Astrocyte of the spinal cord (primary cell): Measurements from ENCODE around the gene FBXW4.

Experiments
- DNase-seq: peaks from one replicate; pipeline ENCODE4 v3.0.0; 2011; ENCODE audit warnings: low read depth, low spot score
- H3K4me3 ChIP-seq: 2 replicates; pipeline ENCODE4 v1.5.1; 2011; ENCODE audit warnings: low read depth, mild to moderate bottlenecking, low read length, moderate library complexity
- CTCF ChIP-seq: IDR thresholded peaks from 2 replicates; pipeline ENCODE4 v1.5.1; 2012; ENCODE audit warnings: low read depth, mild to moderate bottlenecking, low read length, inconsistent platforms
- in situ Hi-C: cut with HindIII; loops from 2 replicates; pipeline ENCODE4 v1.10.0; 2017; ENCODE audit warnings: low sequenced_read_pairs

Gene FBXW4

GRCh38 chr10:101572126-101572525 lies 122.8 kb downstream of the FBXW4 start:
- in situ Hi-C loops: no loop called here
- DNase-seq: no peak
- no peak for TF ChIP-seq CTCF
- no peak overlapping the region for H3K4me3 ChIP-seq

GRCh38 chr10:101571271-101571925 lies 123.6 kb downstream of the FBXW4 start:
- in situ Hi-C loops: no loop called here
- H3K4me3 ChIP-seq: no peak overlapping the region
- no peak for DNase-seq
- TF ChIP-seq CTCF: no peak

GRCh38 chr10:101570428-101571270 lies 124.3 kb downstream of the FBXW4 start:
- in situ Hi-C loops: no loop called here
- no peak for TF ChIP-seq CTCF
- DNase-seq: peak; percentile 15
- H3K4me3 ChIP-seq: peak overlapping the region; percentile 60

GRCh38 chr10:101569622-101570427 lies 125.1 kb downstream of the FBXW4 start:
- in situ Hi-C loops: no loop called here
- peak; percentile 73 for TF ChIP-seq CTCF
- peak overlapping the region; percentile 60 for H3K4me3 ChIP-seq
- peak; percentile 67 for DNase-seq

GRCh38 chr10:101569323-101569621 lies 125.7 kb downstream of the FBXW4 start:
- no peak for DNase-seq
- H3K4me3 ChIP-seq: no peak overlapping the region
- in situ Hi-C loops: no loop called here
- TF ChIP-seq CTCF: no peak

- DNase-seq: no peak
- TF ChIP-seq CTCF: no peak
- in situ Hi-C loops: no loop called here
- H3K4me3 ChIP-seq: no peak overlapping the region
Observed at GRCh38 chr10:101568054-101568745, 126.8 kb downstream of the FBXW4 start.
